GM23338 (cell line): ENCODE results near the gene CFAP65. TPM values are rescaled to one million over a fixed set of nuclear protein-coding genes. Genes with fewer than 3 reads are reported as not detected.

Experiments used
- ATAC-seq: fragments of 200-7000 bp; cut with Tn5 transposase; 3 replicates; pipeline ENCODE4 v1.9.1; 2020
- DNase-seq: peaks from one replicate; pipeline ENCODE4 v3.0.0-alpha.2; 2015; ENCODE audit warnings: low spot score
- H2AFZ ChIP-seq: fragments of 200-600 bp; sonication (generic); 2 replicates; pipeline ENCODE4 v1.8.0; 2016; ENCODE audit warnings: antibody characterized with exemption, mild to moderate bottlenecking, moderate library complexity
- H3F3A ChIP-seq: fragments of 200-600 bp; sonication (generic); replicated peaks from 2 replicates; pipeline ENCODE4 v1.8.0; 2017; ENCODE audit warnings: antibody characterized with exemption, mixed run types, low read depth
- H3K27ac ChIP-seq: fragments of 200-600 bp; sonication (generic); 2 replicates; pipeline ENCODE4 v1.6.1; 2016; ENCODE audit warnings: low read depth
- H3K27me3 ChIP-seq: fragments of 200-600 bp; sonication (generic); 2 replicates; pipeline ENCODE4 v1.8.0; 2016; ENCODE audit warnings: mild to moderate bottlenecking, mixed run types, moderate library complexity; ENCODE audit not compliant: insufficient read depth
- H3K36me3 ChIP-seq: fragments of 200-600 bp; sonication (generic); 2 replicates; pipeline ENCODE4 v1.8.0; 2016; ENCODE audit warnings: mild to moderate bottlenecking; ENCODE audit not compliant: insufficient read depth
- H3K4me1 ChIP-seq: fragments of 200-600 bp; sonication (generic); 2 replicates; pipeline ENCODE4 v1.8.0; 2016; ENCODE audit warnings: mild to moderate bottlenecking, moderate library complexity; ENCODE audit not compliant: insufficient read depth
- H3K4me2 ChIP-seq: fragments of 200-600 bp; sonication (generic); 2 replicates; pipeline ENCODE4 v1.7.1; 2017; ENCODE audit warnings: mixed run types
- H3K4me3 ChIP-seq: fragments of 200-600 bp; sonication (generic); 2 replicates; pipeline ENCODE4 v1.6.1; 2016; ENCODE audit warnings: mixed run types
- H3K79me2 ChIP-seq: fragments of 200-600 bp; sonication (generic); replicated peaks from 2 replicates; pipeline ENCODE4 v1.8.0; 2017; ENCODE audit warnings: mild to moderate bottlenecking; ENCODE audit not compliant: insufficient read depth
- H3K9me2 ChIP-seq: fragments of 200-600 bp; sonication (generic); 2 replicates; pipeline ENCODE4 v1.8.0; 2017; ENCODE audit not compliant: insufficient read depth
- H4K20me1 ChIP-seq: fragments of 200-600 bp; sonication (generic); replicated peaks from 2 replicates; pipeline ENCODE4 v1.8.0; 2017; ENCODE audit warnings: mild to moderate bottlenecking; ENCODE audit not compliant: insufficient read depth
- H3K27ac Mint-ChIP-seq: 2 replicates; pipeline ENCODE4 v1.8.0; 2020; ENCODE audit warnings: inconsistent platforms, mild to moderate bottlenecking, moderate library complexity, mixed read lengths
- H3K27me3 Mint-ChIP-seq: 3 replicates; pipeline ENCODE4 v1.8.0; 2022; ENCODE audit warnings: low read depth, mild to moderate bottlenecking, moderate library complexity, mixed read lengths, inconsistent platforms; ENCODE audit not compliant: insufficient read depth, poor library complexity
- H3K36me3 Mint-ChIP-seq: 3 replicates; pipeline ENCODE4 v1.8.0; 2021; ENCODE audit warnings: low read depth, mild to moderate bottlenecking, inconsistent platforms, moderate library complexity, mixed read lengths
- H3K4me1 Mint-ChIP-seq: 3 replicates; pipeline ENCODE4 v1.8.0; 2020; ENCODE audit warnings: mild to moderate bottlenecking, inconsistent platforms, mixed read lengths
- H3K4me3 Mint-ChIP-seq: 3 replicates; pipeline ENCODE4 v1.8.0; 2021; ENCODE audit warnings: moderate library complexity, mild to moderate bottlenecking, inconsistent platforms, mixed read lengths
- H3K9me3 Mint-ChIP-seq: 3 replicates; pipeline ENCODE4 v1.8.0; 2020; ENCODE audit warnings: moderate library complexity, mild to moderate bottlenecking, inconsistent platforms, mixed read lengths
- CREB1 ChIP-seq: fragments of 250-450 bp; sonication (Bioruptor Pico); IDR thresholded peaks from 2 replicates; pipeline ENCODE4 v1.5.0; 2020; ENCODE audit warnings: low read depth, mild to moderate bottlenecking, moderate library complexity
- EZH2 ChIP-seq: fragments of 200-600 bp; sonication (generic); IDR thresholded peaks from one replicate; pipeline ENCODE4 v1.8.0; 2017; ENCODE audit warnings: antibody characterized with exemption, mild to moderate bottlenecking, low read depth; ENCODE audit not compliant: unreplicated experiment
- NANOG ChIP-seq: IDR thresholded peaks from 2 replicates; pipeline ENCODE4 v1.6.1; 2016; ENCODE audit warnings: antibody characterized with exemption, borderline replicate concordance
- POLR2AphosphoS5 ChIP-seq: IDR thresholded peaks from 2 replicates; pipeline ENCODE4 v1.6.1; 2016; ENCODE audit warnings: antibody characterized with exemption, low read depth
- ZNF114 ChIP-seq: fragments of 250-450 bp; sonication (Bioruptor Pico); IDR thresholded peaks from 2 replicates; pipeline ENCODE4 v1.5.0; 2020; ENCODE audit warnings: mild to moderate bottlenecking, moderate library complexity
- ZNF331 ChIP-seq: fragments of 250-450 bp; sonication (Bioruptor Pico); IDR thresholded peaks from 2 replicates; pipeline ENCODE4 v1.5.0; 2020; ENCODE audit warnings: low read depth, mild to moderate bottlenecking, moderate library complexity
- polyA plus RNA-seq: library from polyadenylated mRNA; unstranded; fragments of >200 nt; fragmentation: Nextera tagmentation; extraction: Ambion mirVana; gene quantifications from 2 replicates; pipeline ENCODE4 v1.2.1, GENCODE V29; 2016
- total RNA-seq: library from RNA; depleted of rRNA; stranded (reverse); fragments of >200 nt; shearing (Covaris generic); gene quantifications from 2 replicates; pipeline ENCODE4 v1.2.3, GENCODE V29; 2014
- TF ChIP-seq, protein P1 (sequence below): IDR thresholded peaks from one replicate; pipeline ENCODE4 v1.6.1; 2018; ENCODE audit warnings: antibody characterized with exemption; ENCODE audit not compliant: unreplicated experiment
- TF ChIP-seq, protein P2 (sequence below): IDR thresholded peaks from 2 replicates; pipeline ENCODE4 v1.6.1; 2016; ENCODE audit warnings: antibody characterized with exemption
- TF ChIP-seq, protein P3 (sequence below), 2 experiments: fragments of 200-600 bp in 1 of 2; sonication (generic) in 1 of 2; conservative IDR thresholded peaks; 2 replicates each; pipeline versions ENCODE4 v1.5.1 to v1.6.1; 2016 to 2017; ENCODE audit warnings: antibody characterized with exemption in 2 of 2, low read depth in 2 of 2, mild to moderate bottlenecking in 2 of 2, moderate library complexity in 1 of 2

The CFAP65 gene
- total and polyA plus RNA-seq, 2 experiments from 2014 or later = 0.38 to 0.74 TPM

DNA sequence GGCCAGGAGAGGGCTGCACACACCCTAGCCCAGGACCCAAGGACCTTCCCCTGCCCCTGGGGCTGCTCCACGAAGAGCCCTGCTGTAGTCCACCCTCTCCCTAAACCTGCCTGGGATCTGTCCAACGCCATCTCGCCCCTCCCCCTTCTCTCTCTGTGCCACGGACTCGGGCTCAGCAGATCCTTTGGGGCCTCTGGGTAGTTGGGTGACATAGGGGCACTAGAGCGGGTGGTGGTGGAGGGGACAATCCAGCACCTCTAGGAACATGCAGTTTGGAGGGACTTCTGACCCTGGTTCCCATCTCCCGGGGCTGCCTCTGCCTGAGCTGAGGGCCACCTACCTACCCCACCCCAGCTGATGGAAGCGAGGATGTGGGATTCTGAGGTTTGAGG is 40.8 kb downstream of the CFAP65 start:
- no peaks in the 10 kb centered on the region; the same call in 2 of the 3 replicates for H3K36me3 Mint-ChIP-seq
- peaks cover 24% of the 10 kb centered on the region for H3K4me1 Mint-ChIP-seq
- DNase-seq = no peak
- Histone ChIP-seq H3K27ac (no peak overlapping the region), H3K36me3 (no peaks in the 10 kb centered on the region), H2AFZ (no peak overlapping the region), H3K79me2 (no peaks in the 10 kb centered on the region), H3K4me1 (peaks cover 37% of the 10 kb centered on the region), H3K4me3 (peak overlapping the region; percentile 72; the same call in 1 of the 2 replicates), H3K9me2 (no peaks in the 10 kb centered on the region), H3K27me3 (peaks cover 100% of the 10 kb centered on the region), H3K4me2 (peak overlapping the region; percentile 90), H4K20me1 (peaks cover 5% of the 10 kb centered on the region; the same call in 1 of the 2 replicates), H3F3A (0 out of 2 replicates have a peak, but pooled peaks cover 6% of the 10 kb centered on the region)
- H3K9me3 Mint-ChIP-seq = peaks cover 2% of the 10 kb centered on the region; the same call in 1 of the 3 replicates
- peak overlapping the region; percentile 38; the same call in 2 of the 3 replicates for H3K4me3 Mint-ChIP-seq
- no peak for TF ChIP-seq ZNF331 (CRISPR knock-in tag)
- no peak for TF ChIP-seq ZNF114 (CRISPR knock-in tag)
- no peak for TF ChIP-seq POLR2AphosphoS5
- no peak for TF ChIP-seq CREB1
- TF ChIP-seq, protein P1, sequence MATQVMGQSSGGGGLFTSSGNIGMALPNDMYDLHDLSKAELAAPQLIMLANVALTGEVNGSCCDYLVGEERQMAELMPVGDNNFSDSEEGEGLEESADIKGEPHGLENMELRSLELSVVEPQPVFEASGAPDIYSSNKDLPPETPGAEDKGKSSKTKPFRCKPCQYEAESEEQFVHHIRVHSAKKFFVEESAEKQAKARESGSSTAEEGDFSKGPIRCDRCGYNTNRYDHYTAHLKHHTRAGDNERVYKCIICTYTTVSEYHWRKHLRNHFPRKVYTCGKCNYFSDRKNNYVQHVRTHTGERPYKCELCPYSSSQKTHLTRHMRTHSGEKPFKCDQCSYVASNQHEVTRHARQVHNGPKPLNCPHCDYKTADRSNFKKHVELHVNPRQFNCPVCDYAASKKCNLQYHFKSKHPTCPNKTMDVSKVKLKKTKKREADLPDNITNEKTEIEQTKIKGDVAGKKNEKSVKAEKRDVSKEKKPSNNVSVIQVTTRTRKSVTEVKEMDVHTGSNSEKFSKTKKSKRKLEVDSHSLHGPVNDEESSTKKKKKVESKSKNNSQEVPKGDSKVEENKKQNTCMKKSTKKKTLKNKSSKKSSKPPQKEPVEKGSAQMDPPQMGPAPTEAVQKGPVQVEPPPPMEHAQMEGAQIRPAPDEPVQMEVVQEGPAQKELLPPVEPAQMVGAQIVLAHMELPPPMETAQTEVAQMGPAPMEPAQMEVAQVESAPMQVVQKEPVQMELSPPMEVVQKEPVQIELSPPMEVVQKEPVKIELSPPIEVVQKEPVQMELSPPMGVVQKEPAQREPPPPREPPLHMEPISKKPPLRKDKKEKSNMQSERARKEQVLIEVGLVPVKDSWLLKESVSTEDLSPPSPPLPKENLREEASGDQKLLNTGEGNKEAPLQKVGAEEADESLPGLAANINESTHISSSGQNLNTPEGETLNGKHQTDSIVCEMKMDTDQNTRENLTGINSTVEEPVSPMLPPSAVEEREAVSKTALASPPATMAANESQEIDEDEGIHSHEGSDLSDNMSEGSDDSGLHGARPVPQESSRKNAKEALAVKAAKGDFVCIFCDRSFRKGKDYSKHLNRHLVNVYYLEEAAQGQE = peak; percentile 7
- TF ChIP-seq NANOG = no peak
- H3K27ac Mint-ChIP-seq = no peak overlapping the region
- no peak for ATAC-seq
- peaks cover 97% of the 10 kb centered on the region for H3K27me3 Mint-ChIP-seq

DNA sequence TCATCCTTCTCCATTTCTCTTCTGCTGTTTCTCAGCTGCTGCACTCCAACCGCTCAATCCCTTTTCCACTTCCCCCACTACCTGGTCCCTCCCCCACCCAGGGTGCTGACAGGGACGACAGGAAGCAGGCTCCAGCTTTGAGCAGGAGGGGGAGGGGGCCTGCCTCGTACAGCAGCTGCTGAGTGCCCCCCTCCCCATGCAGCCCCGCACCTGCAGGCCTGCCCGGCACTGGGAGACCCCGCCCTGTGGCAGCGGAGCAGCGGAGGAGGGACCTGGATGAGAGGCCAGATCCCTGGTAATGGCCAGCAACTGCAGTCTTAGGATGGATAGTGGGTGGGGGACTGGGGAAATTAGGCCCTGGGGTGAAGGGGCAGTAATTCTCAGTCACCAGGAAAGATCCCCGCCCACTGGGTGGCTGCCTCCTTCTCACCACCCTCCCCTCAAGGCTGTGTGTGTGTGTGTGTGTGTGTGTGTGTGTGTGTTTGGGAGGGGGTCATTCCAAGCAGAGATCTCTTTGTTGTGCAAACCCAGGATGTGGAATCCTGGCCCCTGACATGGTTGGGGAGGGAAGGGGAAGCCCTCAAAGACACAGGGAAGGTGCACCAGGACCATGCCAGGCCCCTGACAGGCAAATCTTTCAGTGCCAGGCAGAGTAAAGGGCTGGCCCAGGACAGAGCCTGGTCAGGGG is 41.3 kb downstream of the CFAP65 start:
- Histone ChIP-seq H4K20me1 (peaks cover 10% of the 10 kb centered on the region), H3K79me2 (no peaks in the 10 kb centered on the region), H3F3A (0 out of 2 replicates have a peak, but pooled peaks cover 6% of the 10 kb centered on the region), H3K4me3 (peak overlapping the region; percentile 72), H3K27ac (no peak overlapping the region), H3K4me1 (peaks cover 37% of the 10 kb centered on the region), H3K27me3 (peaks cover 100% of the 10 kb centered on the region), H3K36me3 (no peaks in the 10 kb centered on the region), H3K9me2 (no peaks in the 10 kb centered on the region), H2AFZ (peak overlapping the region; percentile 16; the same call in 1 of the 2 replicates), H3K4me2 (peak overlapping the region; percentile 90)
- DNase-seq (peak; percentile 84), ATAC-seq (peak; percentile 2)
- TF ChIP-seq, protein P2, sequence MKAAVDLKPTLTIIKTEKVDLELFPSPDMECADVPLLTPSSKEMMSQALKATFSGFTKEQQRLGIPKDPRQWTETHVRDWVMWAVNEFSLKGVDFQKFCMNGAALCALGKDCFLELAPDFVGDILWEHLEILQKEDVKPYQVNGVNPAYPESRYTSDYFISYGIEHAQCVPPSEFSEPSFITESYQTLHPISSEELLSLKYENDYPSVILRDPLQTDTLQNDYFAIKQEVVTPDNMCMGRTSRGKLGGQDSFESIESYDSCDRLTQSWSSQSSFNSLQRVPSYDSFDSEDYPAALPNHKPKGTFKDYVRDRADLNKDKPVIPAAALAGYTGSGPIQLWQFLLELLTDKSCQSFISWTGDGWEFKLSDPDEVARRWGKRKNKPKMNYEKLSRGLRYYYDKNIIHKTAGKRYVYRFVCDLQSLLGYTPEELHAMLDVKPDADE = peak; percentile 72
- TF ChIP-seq EZH2 = peak; percentile 54
- TF ChIP-seq, protein P3, sequence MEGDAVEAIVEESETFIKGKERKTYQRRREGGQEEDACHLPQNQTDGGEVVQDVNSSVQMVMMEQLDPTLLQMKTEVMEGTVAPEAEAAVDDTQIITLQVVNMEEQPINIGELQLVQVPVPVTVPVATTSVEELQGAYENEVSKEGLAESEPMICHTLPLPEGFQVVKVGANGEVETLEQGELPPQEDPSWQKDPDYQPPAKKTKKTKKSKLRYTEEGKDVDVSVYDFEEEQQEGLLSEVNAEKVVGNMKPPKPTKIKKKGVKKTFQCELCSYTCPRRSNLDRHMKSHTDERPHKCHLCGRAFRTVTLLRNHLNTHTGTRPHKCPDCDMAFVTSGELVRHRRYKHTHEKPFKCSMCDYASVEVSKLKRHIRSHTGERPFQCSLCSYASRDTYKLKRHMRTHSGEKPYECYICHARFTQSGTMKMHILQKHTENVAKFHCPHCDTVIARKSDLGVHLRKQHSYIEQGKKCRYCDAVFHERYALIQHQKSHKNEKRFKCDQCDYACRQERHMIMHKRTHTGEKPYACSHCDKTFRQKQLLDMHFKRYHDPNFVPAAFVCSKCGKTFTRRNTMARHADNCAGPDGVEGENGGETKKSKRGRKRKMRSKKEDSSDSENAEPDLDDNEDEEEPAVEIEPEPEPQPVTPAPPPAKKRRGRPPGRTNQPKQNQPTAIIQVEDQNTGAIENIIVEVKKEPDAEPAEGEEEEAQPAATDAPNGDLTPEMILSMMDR (conservative IDR thresholded peaks at IDR 0.05; ENCODE audit: low read depth in 2 of 2) = no peak
- TF ChIP-seq POLR2AphosphoS5 = peak; percentile 37
- no peaks in the 10 kb centered on the region; the same call in 2 of the 3 replicates for H3K36me3 Mint-ChIP-seq
- no peak overlapping the region for H3K27ac Mint-ChIP-seq
- H3K4me1 Mint-ChIP-seq = peaks cover 24% of the 10 kb centered on the region
- H3K27me3 Mint-ChIP-seq = peaks cover 97% of the 10 kb centered on the region
- peak overlapping the region; percentile 46 for H3K4me3 Mint-ChIP-seq
- peaks cover 2% of the 10 kb centered on the region; the same call in 1 of the 3 replicates for H3K9me3 Mint-ChIP-seq
